ENCODE measurements around the gene PKN2.

- TF ChIP-seq, protein P1, sequence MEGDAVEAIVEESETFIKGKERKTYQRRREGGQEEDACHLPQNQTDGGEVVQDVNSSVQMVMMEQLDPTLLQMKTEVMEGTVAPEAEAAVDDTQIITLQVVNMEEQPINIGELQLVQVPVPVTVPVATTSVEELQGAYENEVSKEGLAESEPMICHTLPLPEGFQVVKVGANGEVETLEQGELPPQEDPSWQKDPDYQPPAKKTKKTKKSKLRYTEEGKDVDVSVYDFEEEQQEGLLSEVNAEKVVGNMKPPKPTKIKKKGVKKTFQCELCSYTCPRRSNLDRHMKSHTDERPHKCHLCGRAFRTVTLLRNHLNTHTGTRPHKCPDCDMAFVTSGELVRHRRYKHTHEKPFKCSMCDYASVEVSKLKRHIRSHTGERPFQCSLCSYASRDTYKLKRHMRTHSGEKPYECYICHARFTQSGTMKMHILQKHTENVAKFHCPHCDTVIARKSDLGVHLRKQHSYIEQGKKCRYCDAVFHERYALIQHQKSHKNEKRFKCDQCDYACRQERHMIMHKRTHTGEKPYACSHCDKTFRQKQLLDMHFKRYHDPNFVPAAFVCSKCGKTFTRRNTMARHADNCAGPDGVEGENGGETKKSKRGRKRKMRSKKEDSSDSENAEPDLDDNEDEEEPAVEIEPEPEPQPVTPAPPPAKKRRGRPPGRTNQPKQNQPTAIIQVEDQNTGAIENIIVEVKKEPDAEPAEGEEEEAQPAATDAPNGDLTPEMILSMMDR (IDR thresholded peaks at IDR 0.05): no peak
- no peak for TF ChIP-seq POLR2A (IDR thresholded peaks at IDR 0.05)
These were observed 16.4 kb downstream of the PKN2 start for GRCh38 chr1:88700425-88701013.

All from body of pancreas (tissue), 4 donors.